Tibial nerve (tissue), 4 donors: ENCODE data around the gene TTC16. TPM values are rescaled to one million over a fixed set of nuclear protein-coding genes. Genes with fewer than 3 reads are reported as not detected.

Experiments
- DNase-seq, 2 donors: peaks; one replicate each; pipeline ENCODE4 v3.0.0-alpha.2; 2019; ENCODE audit warnings: low spot score in 2 of 2
- H3K27ac ChIP-seq, 4 donors: fragments of 200-600 bp; sonication (generic) in 3 of 4; one replicate each; pipeline ENCODE4 v1.5.1; 2017 to 2019; ENCODE audit warnings: mild to moderate bottlenecking in 1 of 4
- H3K27me3 ChIP-seq, 2 donors: fragments of 200-600 bp; sonication (generic) in 1 of 2; one replicate each; pipeline versions ENCODE4 v1.5.1 to v1.6.0; 2017 to 2019
- H3K36me3 ChIP-seq, 3 donors: fragments of 200-600 bp; sonication (generic); one replicate each; pipeline ENCODE4 v1.5.1; 2018 to 2019
- H3K4me1 ChIP-seq, 4 donors: fragments of 200-600 bp; sonication (generic) in 3 of 4; one replicate each; pipeline ENCODE4 v1.5.1; 2017 to 2019
- H3K4me3 ChIP-seq, 4 donors: fragments of 200-600 bp; sonication (generic) in 3 of 4; one replicate each; pipeline ENCODE4 v1.5.1; 2017 to 2019; ENCODE audit warnings: mild to moderate bottlenecking in 1 of 4, moderate library complexity in 1 of 4
- H3K9me3 ChIP-seq, 4 donors: fragments of 200-600 bp; sonication (generic) in 3 of 4; one replicate each; pipeline ENCODE4 v1.5.1; 2017 to 2019
- EP300 ChIP-seq, 2 donors: sonication (generic); formaldehyde crosslinking; IDR thresholded peaks; one replicate each; pipeline ENCODE4 v1.6.1; 2017; ENCODE audit warnings: antibody characterized with exemption in 2 of 2, mild to moderate bottlenecking in 1 of 2
- POLR2A ChIP-seq, 2 donors: fragments of 450-650 bp; IDR thresholded peaks; one replicate each; pipeline ENCODE4 v1.6.1; 2017; ENCODE audit warnings: antibody characterized with exemption in 2 of 2, mild to moderate bottlenecking in 2 of 2, moderate library complexity in 2 of 2
- WGBS, 2 donors: methylation state at CpG; one replicate each; pipeline ENCODE4 v1.1.5; 2018; 5-methylcytosine and 5-hydroxymethylcytosine counted together
- total RNA-seq, 4 donors: library from RNA; depleted of rRNA; stranded (reverse); fragments of >200 nt; gene quantifications; one replicate each; pipeline ENCODE4 v1.1.0, GENCODE V29; 2016
- TF ChIP-seq, protein P1 (sequence below), 5 experiments: fragments of 200-600 bp in 3 of 5; fragments of 450-650 bp in 2 of 5; sonication (generic) in 3 of 5; IDR thresholded peaks; one replicate each; pipeline ENCODE4 v1.5.1; 2016 to 2019; ENCODE audit warnings: antibody characterized with exemption in 5 of 5, mild to moderate bottlenecking in 3 of 5, moderate library complexity in 2 of 5

Gene TTC16, protein sequence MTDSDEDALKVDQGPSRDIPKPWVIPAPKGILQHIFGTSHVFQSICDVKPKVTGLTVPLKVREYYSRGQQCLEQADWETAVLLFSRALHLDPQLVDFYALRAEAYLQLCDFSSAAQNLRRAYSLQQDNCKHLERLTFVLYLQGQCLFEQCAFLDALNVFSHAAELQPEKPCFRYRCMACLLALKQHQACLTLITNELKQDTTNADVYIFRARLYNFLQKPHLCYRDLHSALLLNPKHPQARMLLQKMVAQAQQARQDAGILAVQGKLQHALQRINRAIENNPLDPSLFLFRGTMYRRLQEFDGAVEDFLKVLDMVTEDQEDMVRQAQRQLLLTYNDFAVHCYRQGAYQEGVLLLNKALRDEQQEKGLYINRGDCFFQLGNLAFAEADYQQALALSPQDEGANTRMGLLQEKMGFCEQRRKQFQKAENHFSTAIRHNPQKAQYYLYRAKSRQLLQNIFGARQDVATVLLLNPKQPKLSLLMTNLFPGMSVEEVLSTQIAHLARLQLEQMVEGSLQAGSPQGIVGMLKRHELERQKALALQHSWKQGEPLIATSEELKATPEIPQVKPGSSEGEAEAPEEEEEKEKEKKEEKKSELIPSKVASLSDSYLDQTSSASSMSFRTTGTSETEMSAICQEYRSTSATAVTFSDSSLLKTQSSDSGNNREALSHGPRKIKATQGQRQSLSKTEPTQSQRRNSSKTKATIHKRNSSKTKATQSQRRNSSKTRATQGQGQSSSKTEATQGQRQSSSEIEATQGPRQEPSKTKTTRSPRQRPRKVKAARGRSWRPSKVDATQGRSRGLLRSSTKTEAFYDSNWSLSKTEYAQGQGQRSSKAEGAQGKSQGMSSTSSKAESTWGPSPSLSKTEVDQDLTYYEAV
- total RNA-seq = under 1 TPM in 1 of 4 donors, not detected in 3; 0.30 TPM

DNA sequence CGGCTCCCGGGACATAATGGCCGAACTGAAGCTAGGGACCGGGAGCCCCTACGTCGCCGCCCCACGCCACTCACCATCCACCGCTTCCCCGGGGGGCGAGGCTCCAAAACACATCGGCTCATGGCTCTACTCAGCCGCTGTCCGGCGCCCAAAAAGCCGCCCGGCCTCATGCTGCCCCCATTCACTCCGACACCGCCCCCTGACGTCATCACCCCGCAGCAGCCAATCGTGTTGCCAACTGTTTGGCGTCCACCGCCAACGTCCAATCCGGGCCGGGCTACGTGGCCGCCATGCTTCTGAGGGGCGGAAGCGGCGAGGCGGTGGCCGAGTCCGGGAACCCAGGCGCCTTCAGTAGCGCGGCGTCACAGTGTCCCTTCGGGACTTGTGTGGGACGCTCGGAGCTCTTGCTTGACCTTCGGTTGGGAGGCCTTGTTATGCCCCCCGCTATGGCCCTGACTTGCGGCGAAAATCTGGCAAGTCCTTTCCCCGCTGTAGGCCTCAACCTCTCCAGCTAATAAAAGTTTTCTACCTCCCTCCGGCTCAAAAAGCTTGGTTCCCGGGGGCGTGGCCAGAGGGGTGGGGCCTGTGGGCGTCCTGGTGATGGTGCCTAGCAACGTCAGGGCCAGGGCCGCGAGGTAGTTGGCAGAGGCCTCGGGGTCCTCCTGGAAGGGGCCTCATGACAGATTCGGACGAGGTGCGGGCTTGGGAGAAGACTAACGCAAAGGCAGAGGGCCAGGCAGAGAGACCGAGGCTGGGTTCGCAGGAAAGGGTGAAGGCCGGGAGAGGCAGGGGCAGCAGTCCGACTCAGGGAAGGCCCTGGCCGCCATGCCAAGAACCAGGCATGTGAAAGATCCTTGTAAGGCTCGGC, at the start of gene TTC16, which contains the start of gene PTRH1:
TSS of gene TTC16 (plus strand) at position 610 of the 868 bp plus-strand sequence. CDS start at position 677, 67 bp downstream.
TSS of gene PTRH1 (minus strand) at position 194 of the 868 bp plus-strand sequence. CDS start at position 170, 24 bp downstream.
- H3K27me3 ChIP-seq = no peaks in the 10 kb centered on the region
- TF ChIP-seq, protein P1, sequence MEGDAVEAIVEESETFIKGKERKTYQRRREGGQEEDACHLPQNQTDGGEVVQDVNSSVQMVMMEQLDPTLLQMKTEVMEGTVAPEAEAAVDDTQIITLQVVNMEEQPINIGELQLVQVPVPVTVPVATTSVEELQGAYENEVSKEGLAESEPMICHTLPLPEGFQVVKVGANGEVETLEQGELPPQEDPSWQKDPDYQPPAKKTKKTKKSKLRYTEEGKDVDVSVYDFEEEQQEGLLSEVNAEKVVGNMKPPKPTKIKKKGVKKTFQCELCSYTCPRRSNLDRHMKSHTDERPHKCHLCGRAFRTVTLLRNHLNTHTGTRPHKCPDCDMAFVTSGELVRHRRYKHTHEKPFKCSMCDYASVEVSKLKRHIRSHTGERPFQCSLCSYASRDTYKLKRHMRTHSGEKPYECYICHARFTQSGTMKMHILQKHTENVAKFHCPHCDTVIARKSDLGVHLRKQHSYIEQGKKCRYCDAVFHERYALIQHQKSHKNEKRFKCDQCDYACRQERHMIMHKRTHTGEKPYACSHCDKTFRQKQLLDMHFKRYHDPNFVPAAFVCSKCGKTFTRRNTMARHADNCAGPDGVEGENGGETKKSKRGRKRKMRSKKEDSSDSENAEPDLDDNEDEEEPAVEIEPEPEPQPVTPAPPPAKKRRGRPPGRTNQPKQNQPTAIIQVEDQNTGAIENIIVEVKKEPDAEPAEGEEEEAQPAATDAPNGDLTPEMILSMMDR (IDR thresholded peaks at IDR 0.05) = peak in 1 of 5 experiments; percentile 41
- TF ChIP-seq EP300 (IDR thresholded peaks at IDR 0.05) (peak; percentile 78 to 83), POLR2A (IDR thresholded peaks at IDR 0.05) (peak in 1 of 2 donors; percentile 58)
- peak; percentile 96 to 98 for DNase-seq
- WGBS, 2 donors = 2 to 6% methylated on average over 36 to 65 of the region's 65 CpGs
- no peaks in the 10 kb centered on the region for H3K9me3 ChIP-seq
- H3K4me1 ChIP-seq = peaks cover 0 to 22% (median 15%) of the 10 kb centered on the region in 4 donors
- H3K4me3 ChIP-seq = peak within 1 kb of the TSS; percentile 66 to 85 (median 76)
- H3K27ac ChIP-seq = peak within 1 kb of the TSS; percentile 79 to 93 (median 82)
- H3K36me3 ChIP-seq = peaks cover 0 to 10% (median 0%) of the 10 kb centered on the region in 3 donors

DNA sequence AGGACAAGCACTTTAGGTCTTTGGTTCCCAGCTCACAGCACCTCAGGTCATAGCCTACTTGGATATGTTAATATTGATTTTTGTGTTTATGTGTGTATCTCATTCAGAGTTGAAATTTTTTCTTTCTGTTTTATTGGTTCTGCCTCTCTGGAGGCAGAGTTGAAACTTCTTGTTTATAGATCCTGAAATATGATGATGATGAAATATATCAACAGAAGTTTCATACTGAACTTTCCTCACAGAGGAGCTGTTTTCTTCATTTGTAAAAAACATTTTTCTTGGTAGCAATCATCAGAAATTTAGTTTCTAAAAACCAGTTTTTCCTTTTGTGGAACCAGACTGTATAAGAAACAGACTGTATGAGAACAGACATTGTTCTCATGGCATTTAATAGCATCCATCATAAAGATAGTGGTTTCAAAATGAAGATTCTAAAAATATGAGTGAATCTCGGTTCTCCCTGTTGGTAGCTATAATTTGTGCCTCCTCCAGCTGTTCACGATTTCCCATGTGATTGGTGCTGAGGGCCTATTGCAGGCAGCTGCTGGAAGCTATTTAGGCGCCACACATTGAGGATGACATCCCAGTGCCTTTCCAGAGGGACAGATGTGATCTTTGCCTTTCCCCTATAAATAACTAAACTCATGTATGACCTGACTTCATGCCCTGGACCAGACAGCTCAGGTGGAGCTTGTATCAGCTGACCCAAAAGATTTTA, 48.6 kb upstream of the TTC16 start:
- H3K36me3 ChIP-seq = peaks cover 2 to 84% (median 6%) of the 10 kb centered on the region in 3 donors
- H3K27ac ChIP-seq = peak overlapping the region in 3 of 4 donors; percentile 47 to 81 (median 76)
- TF ChIP-seq, protein P1 (IDR thresholded peaks at IDR 0.05) = no peak
- TF ChIP-seq EP300 (IDR thresholded peaks at IDR 0.05) = no peak
- TF ChIP-seq POLR2A (IDR thresholded peaks at IDR 0.05) = no peak

DNA sequence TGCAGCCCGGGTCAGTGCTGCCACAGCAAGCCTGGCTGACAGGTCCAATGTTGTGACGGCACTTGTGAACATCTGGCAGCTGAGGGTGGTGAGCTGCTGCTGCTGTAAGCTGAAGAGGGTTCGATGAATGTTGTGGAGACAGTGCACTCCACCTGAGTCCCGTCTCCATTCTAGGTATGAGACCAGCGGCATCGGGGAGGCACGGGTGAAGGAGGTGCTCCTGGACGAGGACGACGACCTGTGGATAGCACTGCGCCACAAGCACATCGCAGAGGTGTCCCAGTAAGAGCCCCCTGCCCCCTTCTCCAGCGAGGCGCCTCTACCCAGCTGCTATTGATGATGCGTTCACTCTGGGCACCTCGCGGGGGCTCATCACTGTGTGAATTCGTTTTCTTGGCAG, 48.0 kb upstream of the TTC16 start:
- H3K9me3 ChIP-seq = no peaks in the 10 kb centered on the region
- H3K36me3 ChIP-seq = peaks cover 2 to 84% (median 6%) of the 10 kb centered on the region in 3 donors
- no peak for DNase-seq
- no peak overlapping the region for H3K4me3 ChIP-seq
- H3K27me3 ChIP-seq = no peaks in the 10 kb centered on the region
- peak overlapping the region in 3 of 4 donors; percentile 47 to 81 (median 76) for H3K27ac ChIP-seq
- TF ChIP-seq, protein P1 (IDR thresholded peaks at IDR 0.05) = no peak
- no peak for TF ChIP-seq EP300 (IDR thresholded peaks at IDR 0.05)
- no peak for TF ChIP-seq POLR2A (IDR thresholded peaks at IDR 0.05)
- H3K4me1 ChIP-seq = peaks cover 0 to 42% (median 10%) of the 10 kb centered on the region in 4 donors
- WGBS, 2 donors = 86 to 91% methylated on average over 17 to 18 of the region's 18 CpGs

More for the DNA sequence above, 48.6 kb upstream of the TTC16 start:
- peak in 1 of 2 donors; percentile 14 for DNase-seq
- 41 to 42% methylated on average over 3 of the region's 3 CpGs for WGBS, 2 donors
- Histone ChIP-seq H3K9me3 (no peaks in the 10 kb centered on the region), H3K4me3 (no peak overlapping the region), H3K4me1 (peaks cover 0 to 42% (median 10%) of the 10 kb centered on the region in 4 donors), H3K27me3 (no peaks in the 10 kb centered on the region)

DNA sequence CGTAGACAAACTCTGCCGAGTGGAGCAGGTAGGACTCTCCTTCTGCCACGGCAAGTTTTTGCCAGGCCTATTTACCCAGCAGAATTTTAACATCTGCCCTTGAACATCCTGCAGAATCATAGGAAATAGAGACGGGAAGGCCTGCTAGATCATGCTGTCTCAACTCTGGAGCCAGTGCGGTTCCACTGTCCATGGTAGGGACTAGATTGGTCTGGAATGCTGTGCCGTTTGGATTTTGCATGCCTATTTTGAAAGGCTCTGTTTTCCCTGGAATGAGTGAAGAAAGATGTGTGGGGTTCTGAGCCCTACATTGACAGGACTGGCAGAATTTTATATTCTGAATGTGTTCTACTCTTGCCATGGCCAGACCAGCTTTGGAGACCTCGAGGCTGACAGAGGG, 42.6 kb upstream of the TTC16 start:
- Histone ChIP-seq H3K4me1 (peaks cover 0 to 3% (median 0%) of the 10 kb centered on the region in 4 donors), H3K36me3 (peaks cover 0 to 91% (median 0%) of the 10 kb centered on the region in 3 donors), H3K4me3 (no peak overlapping the region), H3K27ac (no peak overlapping the region), H3K9me3 (no peaks in the 10 kb centered on the region), H3K27me3 (no peaks in the 10 kb centered on the region)
- TF ChIP-seq, protein P1 (IDR thresholded peaks at IDR 0.05) = no peak
- TF ChIP-seq EP300 (IDR thresholded peaks at IDR 0.05) (no peak), POLR2A (IDR thresholded peaks at IDR 0.05) (no peak)
- 85 to 92% methylated on average over 7 of the region's 7 CpGs for WGBS, 2 donors
- no peak for DNase-seq
